Measurements from ENCODE around the gene POMT2.

GRCh38 chr14:77347751-77348150 is 27.1 kb upstream of the POMT2 start:
- no peak for TF ChIP-seq POLR2AphosphoS5 (IDR thresholded peaks at IDR 0.05; ENCODE audit: low read depth, low read length)
- TF ChIP-seq, protein P1, sequence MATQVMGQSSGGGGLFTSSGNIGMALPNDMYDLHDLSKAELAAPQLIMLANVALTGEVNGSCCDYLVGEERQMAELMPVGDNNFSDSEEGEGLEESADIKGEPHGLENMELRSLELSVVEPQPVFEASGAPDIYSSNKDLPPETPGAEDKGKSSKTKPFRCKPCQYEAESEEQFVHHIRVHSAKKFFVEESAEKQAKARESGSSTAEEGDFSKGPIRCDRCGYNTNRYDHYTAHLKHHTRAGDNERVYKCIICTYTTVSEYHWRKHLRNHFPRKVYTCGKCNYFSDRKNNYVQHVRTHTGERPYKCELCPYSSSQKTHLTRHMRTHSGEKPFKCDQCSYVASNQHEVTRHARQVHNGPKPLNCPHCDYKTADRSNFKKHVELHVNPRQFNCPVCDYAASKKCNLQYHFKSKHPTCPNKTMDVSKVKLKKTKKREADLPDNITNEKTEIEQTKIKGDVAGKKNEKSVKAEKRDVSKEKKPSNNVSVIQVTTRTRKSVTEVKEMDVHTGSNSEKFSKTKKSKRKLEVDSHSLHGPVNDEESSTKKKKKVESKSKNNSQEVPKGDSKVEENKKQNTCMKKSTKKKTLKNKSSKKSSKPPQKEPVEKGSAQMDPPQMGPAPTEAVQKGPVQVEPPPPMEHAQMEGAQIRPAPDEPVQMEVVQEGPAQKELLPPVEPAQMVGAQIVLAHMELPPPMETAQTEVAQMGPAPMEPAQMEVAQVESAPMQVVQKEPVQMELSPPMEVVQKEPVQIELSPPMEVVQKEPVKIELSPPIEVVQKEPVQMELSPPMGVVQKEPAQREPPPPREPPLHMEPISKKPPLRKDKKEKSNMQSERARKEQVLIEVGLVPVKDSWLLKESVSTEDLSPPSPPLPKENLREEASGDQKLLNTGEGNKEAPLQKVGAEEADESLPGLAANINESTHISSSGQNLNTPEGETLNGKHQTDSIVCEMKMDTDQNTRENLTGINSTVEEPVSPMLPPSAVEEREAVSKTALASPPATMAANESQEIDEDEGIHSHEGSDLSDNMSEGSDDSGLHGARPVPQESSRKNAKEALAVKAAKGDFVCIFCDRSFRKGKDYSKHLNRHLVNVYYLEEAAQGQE (IDR thresholded peaks at IDR 0.05; ENCODE audit: insufficient read depth in 1 of 2, low read depth in 2 of 2, low read length in 2 of 2), result no peak

All from PFSK-1 (cell line).